NCI-H82 treated with DMSO at 0.1 percent for 48 hours (cell line): ENCODE results near the gene IGFBP5.

Experiments
- DNase-seq: peaks from one replicate; lab custom pipeline; 2025; ENCODE audit not compliant: unreplicated experiment; lab: John Stamatoyannopoulos, UW

The IGFBP5 gene

GRCh38 chr2:216688731-216689340 lies 6.5 kb downstream of the IGFBP5 start:
- DNase-seq, result no peak

- peak; percentile 25 for DNase-seq
Measured at GRCh38 chr2:216687646-216688045, 7.7 kb downstream of the IGFBP5 start.

- DNase-seq, result no peak
Measured at GRCh38 chr2:216687111-216687510, 8.2 kb downstream of the IGFBP5 start.

- DNase-seq, result no peak
Measured at GRCh38 chr2:216685327-216685875, 9.9 kb downstream of the IGFBP5 start.

- DNase-seq, result no peak
Measured at GRCh38 chr2:216683846-216684245, 11.5 kb downstream of the IGFBP5 start.

- DNase-seq, result no peak
Measured at GRCh38 chr2:216681683-216682082, 13.7 kb downstream of the IGFBP5 start.

- no peak for DNase-seq
Measured at GRCh38 chr2:216680951-216681629, 14.3 kb downstream of the IGFBP5 start.

GRCh38 chr2:216679658-216680024 lies 15.7 kb downstream of the IGFBP5 start:
- DNase-seq, result no peak

- no peak for DNase-seq
Measured at GRCh38 chr2:216678813-216679657, 16.3 kb downstream of the IGFBP5 start.

GRCh38 chr2:216678098-216678465 lies 17.3 kb downstream of the IGFBP5 start:
- no peak for DNase-seq

GRCh38 chr2:216677439-216678097 lies 17.8 kb downstream of the IGFBP5 start:
- no peak for DNase-seq

- no peak for DNase-seq
Measured at GRCh38 chr2:216676630-216677029, 18.7 kb downstream of the IGFBP5 start.

GRCh38 chr2:216674376-216674775 lies 21.0 kb downstream of the IGFBP5 start:
- DNase-seq, result no peak

- no peak for DNase-seq
Measured at GRCh38 chr2:216673609-216674008, 21.7 kb downstream of the IGFBP5 start.

GRCh38 chr2:216673021-216673420 lies 22.3 kb downstream of the IGFBP5 start:
- DNase-seq, result no peak

GRCh38 chr2:216672466-216672865 lies 22.9 kb downstream of the IGFBP5 start:
- no peak for DNase-seq

- no peak for DNase-seq
Measured at GRCh38 chr2:216671791-216672343, 23.5 kb downstream of the IGFBP5 start.

GRCh38 chr2:216671081-216671411 lies 24.3 kb downstream of the IGFBP5 start:
- DNase-seq, result no peak

- DNase-seq, result no peak
Measured at GRCh38 chr2:216670266-216671080, 24.9 kb downstream of the IGFBP5 start.
